Activated CD8-positive, alpha-beta memory T cell treated with anti-CD3 and anti-CD28 coated beads for 36 hours (primary cell): ENCODE results near the gene PPP1R36. TPM values are rescaled to one million over a fixed set of nuclear protein-coding genes. Genes with fewer than 3 reads are reported as not detected.
"Not testable (repeated sequence)": the region's sequence is repeated elsewhere in the genome, so short reads cannot be mapped to it uniquely, and the experiment has no call there.

ENCODE experiments used
- CTCF ChIA-PET: fragments of 350-600 bp; sonication (Branson Sonifier 250); formaldehyde crosslinking; loops from one replicate; lab custom pipeline; 2021; ENCODE audit warnings: antibody characterized with exemption; lab: Charles Lee
- POLR2A ChIA-PET: fragments of 350-600 bp; sonication (Branson Sonifier 250); formaldehyde crosslinking; loops from one replicate; lab custom pipeline; 2021; ENCODE audit warnings: antibody characterized with exemption; lab: Charles Lee
- total RNA-seq, 2 experiments: library from RNA; stranded (reverse); gene quantifications; one replicate each; pipeline ENCODE4 v1.2.3, GENCODE V29; 2021

The PPP1R36 gene
- total RNA-seq, 2 experiments from 2014 or later = 0.32 TPM; not detected in 1

DNA sequence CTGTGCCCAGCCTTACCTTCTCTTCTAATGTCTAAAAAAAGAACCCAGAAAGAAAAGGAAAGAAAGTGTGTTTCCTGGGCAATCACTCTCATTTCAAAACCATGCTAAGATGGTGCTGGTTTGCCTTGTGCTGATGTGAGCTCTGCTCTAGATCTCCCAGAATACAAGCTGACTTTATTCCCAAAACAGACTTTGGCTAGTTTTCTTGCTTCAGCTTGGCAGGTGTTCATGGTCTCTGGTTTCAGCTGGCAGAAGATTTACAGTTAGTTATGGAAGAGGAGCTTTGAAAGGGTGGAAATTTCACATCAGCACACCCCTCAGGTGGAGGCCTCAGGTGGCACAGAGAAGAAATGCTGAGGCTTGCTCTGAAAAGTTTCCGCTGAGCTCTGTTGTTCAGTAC, 34.4 kb downstream of the PPP1R36 start:
- POLR2A ChIA-PET = no interaction called here
- CTCF ChIA-PET = no interaction called here

DNA sequence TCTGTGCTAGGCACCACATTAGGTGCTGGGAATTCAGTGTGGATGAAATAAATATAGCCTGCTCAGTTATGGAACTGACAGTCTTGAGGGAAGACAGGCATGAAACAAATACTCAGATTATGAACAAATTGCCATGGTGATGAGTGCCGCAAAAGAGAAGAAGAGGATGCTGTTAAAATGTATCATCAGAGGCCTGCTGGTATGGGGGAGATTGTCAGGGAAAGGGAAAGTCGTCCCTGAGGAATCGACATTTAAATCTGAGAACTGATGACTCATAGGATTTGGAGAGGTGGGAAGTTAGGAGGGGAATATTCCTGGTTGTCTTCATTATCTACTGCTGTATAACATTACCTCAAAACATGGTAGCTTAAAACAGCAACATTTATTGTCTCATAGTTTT, 42.0 kb downstream of the PPP1R36 start:
- CTCF ChIA-PET = no interaction called here

DNA sequence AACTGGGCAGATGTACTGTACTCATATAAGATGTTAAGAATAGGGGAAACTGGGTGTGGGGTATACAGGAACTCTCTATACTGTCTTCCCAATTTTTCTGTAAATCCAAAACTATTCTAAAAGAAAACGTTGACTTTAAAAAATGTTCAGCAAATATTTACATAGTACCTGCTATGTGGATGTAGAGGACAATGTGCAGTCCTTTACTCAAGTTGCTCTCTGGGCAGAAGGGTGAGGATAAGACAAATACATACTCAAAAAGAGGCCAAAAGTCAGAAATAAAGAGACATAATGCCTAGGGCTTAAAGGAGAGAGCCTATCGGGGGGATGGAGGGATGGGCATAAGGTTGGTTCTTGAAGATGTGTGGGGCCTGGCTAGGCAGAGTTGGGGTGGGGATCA, 44.7 kb downstream of the PPP1R36 start:
- ChIA-PET POLR2A (no interaction called here), CTCF (no interaction called here)

More for the DNA sequence above, 42.0 kb downstream of the PPP1R36 start:
- POLR2A ChIA-PET = no interaction called here

DNA sequence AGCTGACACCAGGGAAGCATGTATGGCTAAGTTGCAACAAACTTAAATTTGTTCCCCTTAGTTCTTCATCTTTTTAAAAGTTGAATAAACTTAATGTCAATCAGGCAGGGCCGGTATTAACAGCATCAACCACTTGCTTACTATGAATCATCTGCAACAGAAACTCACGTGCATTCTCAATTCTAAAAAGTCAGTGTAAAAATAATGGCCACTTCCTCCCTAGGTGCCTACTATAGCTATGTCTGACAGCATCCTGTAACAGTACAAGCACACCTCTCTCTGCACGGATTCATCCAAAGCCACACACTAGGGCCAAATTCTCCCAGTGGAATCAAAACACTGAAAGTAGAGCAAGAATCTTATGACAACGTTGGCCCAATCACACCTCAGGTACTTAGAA, 48.6 kb downstream of the PPP1R36 start:
- ChIA-PET CTCF (interaction anchor here (1.0 kb wide), 1 partner anchor 39 kb away, joined by 3 read pairs; no protein-coding TSS in a partner anchor), POLR2A (no interaction called here)

DNA sequence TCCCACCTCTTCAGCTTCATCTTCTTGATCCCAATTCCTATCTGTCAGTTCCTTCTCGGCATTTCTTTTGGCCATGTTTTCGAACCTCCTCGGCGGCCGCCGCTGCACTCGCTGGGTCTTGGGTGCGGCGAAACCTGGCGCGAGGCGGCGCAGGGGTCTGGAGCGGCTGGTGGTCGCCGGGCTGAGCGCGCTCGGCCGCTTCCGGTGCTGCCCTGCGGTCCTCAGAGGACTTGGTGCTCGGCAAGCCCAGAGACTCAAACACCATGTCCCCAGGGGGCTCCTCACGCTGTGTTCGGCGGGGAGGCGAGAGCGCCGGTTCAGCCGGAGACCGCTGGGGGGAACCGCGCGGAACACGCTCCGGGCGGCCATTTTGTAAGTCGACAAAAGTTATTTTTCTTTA, 51.8 kb downstream of the PPP1R36 start:
- CTCF ChIA-PET = no interaction called here
- POLR2A ChIA-PET = no interaction called here

DNA sequence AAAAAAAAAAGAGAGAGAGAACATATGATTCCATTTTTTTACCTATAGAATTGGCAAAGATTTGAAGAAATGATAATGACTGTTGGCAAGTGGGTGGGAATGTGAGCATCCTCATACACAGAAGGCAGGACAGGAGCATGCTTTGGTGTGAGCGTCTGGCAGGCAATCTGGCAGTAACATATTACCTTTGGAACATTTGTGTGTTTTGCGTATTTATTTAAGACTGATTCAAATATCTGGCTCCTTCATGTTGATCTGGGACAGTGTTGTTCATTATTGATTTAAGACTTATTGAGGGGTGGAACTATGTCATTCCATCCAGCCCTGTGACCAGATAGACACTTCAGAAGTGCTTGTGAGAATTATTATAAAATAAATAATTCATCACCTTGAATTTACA, 53.1 kb downstream of the PPP1R36 start:
- ChIA-PET POLR2A (no interaction called here), CTCF (no interaction called here)

GRCh38 chr14:64604001-64604400, 54.2 kb downstream of the PPP1R36 start:
- POLR2A ChIA-PET = no interaction called here
- CTCF ChIA-PET = no interaction called here

- ChIA-PET POLR2A (no interaction called here), CTCF (no interaction called here)
Measured at GRCh38 chr14:64604881-64605280, 55.1 kb downstream of the PPP1R36 start.

DNA sequence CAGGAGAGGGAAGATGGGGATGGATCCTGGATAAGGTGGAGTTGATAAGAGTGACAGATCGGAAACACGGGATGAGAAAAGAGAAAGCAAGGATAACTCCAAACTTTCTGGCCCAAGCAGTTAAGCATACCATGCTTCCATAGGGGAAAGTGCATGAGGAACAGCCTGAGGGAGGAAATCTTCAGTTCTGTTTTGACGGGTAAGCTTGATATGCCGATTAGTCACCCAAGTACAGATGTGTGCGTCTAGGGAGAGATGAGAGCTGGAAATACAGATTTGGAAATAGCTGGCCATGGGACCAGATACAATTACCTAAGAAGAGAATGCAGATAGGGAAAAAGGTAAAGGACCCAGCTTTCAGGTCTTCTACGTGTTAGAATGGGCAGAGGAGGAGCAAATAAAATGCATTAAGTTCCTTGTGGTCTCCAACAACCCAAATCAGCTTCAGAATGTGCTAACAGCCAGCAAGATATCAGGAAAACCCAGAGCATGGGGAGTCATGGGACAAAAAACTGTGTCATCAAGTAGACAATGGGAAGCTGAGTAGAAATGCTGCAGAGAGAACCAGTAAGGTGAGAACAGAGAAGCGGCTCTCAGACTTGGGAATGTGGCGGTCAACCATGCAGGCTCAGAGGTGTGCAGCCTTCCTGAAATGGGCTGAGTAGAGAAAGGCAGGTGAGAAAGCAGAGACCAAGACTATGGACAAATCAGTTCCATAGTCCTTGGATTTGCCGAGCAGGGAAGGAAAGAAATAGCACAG, 56.3 kb downstream of the PPP1R36 start:
- CTCF ChIA-PET = no interaction called here
- POLR2A ChIA-PET = no interaction called here

GRCh38 chr14:64610049-64610746, 60.4 kb downstream of the PPP1R36 start:
- ChIA-PET CTCF (interaction anchor here (0.5 kb wide), 1 partner anchor 189 kb away, joined by 4 read pairs; no protein-coding TSS in a partner anchor), POLR2A (no interaction called here)

DNA sequence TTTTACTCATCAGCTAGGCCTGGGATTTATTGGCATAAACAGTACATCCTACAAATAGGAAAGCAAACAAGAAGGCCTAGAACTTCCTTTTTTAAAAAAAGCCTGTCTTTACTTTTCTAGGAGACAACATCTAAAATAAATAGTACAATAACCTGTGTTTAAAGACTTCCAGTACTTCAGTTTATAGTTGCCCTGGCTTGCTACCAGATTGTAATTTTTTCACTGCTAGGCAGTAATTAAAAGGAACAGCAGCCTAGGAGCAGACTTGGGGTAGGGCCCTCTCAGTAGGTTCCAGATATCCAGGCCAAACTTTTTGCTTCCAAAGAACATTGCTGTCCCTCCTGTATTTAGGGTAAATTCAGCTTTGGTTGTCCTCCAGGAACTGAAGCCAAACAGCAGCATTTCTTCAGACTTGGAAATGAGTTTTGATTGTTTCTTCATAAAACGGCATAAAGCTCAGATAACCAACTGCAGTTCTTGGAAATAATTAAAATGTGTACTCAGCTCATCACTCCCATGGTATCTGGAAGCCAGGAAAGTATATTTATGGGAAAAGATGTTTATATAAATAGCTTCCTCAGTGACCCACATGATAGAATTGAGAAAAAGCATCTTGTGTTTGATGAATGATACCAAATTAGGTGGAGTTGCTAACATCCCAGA, 61.7 kb downstream of the PPP1R36 start:
- ChIA-PET CTCF (interaction anchor here (0.8 kb wide), 1 partner anchor 35 kb away, joined by 3 read pairs; no protein-coding TSS in a partner anchor), POLR2A (no interaction called here)

DNA sequence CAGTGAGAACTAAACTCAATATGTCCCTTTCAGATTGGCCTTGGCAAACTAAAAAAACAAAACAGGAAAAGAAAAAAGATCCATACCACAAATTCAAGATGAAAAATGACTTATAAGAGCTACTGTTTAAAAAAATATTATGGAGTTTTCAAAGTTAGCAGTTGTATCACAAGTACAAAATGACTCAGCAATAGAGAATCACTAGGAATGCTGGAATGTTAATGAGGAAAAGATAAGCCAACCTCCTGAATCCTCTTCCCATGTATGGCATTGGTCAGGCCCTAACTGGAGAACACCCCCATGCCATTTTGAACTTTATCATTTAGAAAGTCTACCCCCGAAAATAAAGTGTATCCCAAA, 62.2 kb downstream of the PPP1R36 start:
- ChIA-PET CTCF (interaction anchor here (0.8 kb wide), 1 partner anchor 35 kb away, joined by 3 read pairs; no protein-coding TSS in a partner anchor), POLR2A (no interaction called here)

- CTCF ChIA-PET = no interaction called here
- POLR2A ChIA-PET = no interaction called here
Measured at GRCh38 chr14:64612971-64613666, 63.4 kb downstream of the PPP1R36 start.

DNA sequence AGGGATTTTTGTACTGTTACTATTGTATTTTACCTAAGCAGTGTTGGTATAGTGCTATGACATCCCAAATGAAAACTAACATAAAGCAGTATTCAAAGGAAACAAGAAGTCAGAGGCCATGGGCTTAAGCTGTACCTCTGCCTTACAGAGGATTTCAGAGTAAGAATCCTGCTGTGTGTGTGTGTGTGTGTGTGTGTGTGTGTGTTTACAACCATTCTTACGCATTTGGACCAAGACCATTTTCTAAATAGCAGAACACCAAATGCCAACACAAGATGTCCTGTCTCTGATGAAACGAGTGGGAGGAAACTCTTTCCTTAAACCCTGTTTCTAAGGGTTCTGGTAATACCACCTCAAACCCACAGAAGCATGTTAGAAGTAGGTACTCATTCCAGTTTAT, 64.4 kb downstream of the PPP1R36 start:
- ChIA-PET POLR2A (no interaction called here), CTCF (interaction anchor here (0.5 kb wide), 1 partner anchor 179 kb away, joined by 3 read pairs; no protein-coding TSS in a partner anchor)

- ChIA-PET CTCF (interaction anchor here (0.8 kb wide), 1 partner anchor 150 kb away, joined by 3 read pairs; no protein-coding TSS in a partner anchor), POLR2A (no interaction called here)
Measured at GRCh38 chr14:64614805-64615391, 65.1 kb downstream of the PPP1R36 start.

DNA sequence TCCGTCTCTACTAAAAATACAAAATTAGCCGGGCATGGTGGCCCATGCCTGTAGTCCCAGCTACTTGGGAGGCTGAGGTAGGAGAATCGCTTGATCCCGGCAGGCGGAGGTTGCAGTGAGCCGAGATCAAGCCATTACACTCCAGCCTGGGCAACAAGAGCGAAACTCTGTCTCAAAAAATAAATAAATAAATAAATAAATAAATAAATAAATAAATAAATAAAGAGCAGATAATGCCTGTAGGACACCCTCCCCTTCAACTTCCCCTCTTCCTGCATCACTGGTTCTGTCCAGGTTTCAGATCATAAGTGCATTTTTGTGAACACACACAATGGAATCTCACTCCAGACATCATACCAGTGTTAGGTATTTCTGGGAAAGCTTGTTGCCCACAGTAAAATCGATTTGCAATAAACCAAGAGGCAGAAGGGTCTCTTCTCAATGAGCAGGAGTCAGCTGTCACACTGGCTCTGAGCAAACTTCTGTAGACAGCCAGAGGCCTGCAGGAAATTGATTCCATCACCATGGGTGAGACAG, 68.2 kb downstream of the PPP1R36 start:
- CTCF ChIA-PET, POLR2A ChIA-PET: not testable (repeated sequence)

DNA sequence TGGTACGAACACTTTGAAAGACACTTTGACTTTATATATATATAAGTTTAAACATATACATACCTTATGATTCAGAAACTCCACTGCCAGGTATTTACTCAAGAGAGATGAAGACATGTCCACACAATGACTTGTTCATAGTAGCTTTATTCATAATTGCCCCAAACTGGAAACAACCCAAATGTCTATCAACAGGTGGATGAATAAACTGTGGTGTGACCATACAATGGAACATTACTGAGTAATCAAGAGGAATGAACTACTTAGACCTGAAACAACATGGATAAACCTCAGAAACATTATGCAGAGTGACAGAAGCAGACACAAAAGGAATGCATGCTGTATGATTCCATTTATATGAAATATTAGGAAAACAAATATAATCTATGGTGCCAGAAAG, 71.1 kb downstream of the PPP1R36 start:
- ChIA-PET POLR2A (no interaction called here), CTCF (no interaction called here)

GRCh38 chr14:64623554-64624165, 73.9 kb downstream of the PPP1R36 start:
- POLR2A ChIA-PET = no interaction called here
- CTCF ChIA-PET = no interaction called here
